Measurements from ENCODE around the gene KNSTRN. TPM values are rescaled to one million over a fixed set of nuclear protein-coding genes. Genes with fewer than 3 reads are reported as not detected.

The KNSTRN gene
- polyA plus RNA-seq, 1 donor (not counting 4 experiments of a cell fraction or from before 2014, with no cell fraction given) = 42.4 TPM

- H3K4me1 ChIP-seq (ENCODE audit: control insufficient read depth, extremely low read depth, insufficient read depth, low read length) = peaks cover 32% of the 10 kb centered on the region
- FAIRE-seq = no peak
Observed at GRCh38 chr15:40440743-40441564, 58.4 kb downstream of the KNSTRN start, which contains the start of gene BAHD1. Gene BAHD1 (plus strand): TSS chr15:40440953. CDS start chr15:40458465, 17,512 bp downstream.

GRCh38 chr15:40441565-40442531 is 59.3 kb downstream of the KNSTRN start:
- FAIRE-seq = no peak
- H3K9me3 ChIP-seq (ENCODE audit: control insufficient read depth, low read depth, low read length) = no peaks in the 10 kb centered on the region
- H3K4me2 ChIP-seq (ENCODE audit: control insufficient read depth, extremely low read depth, insufficient read depth, low read depth, low read length) = peak overlapping the region; percentile 66
- peaks cover 25% of the 10 kb centered on the region for H3K4me1 ChIP-seq (ENCODE audit: control insufficient read depth, extremely low read depth, insufficient read depth, low read length)
- no peak overlapping the region for H3K27ac ChIP-seq (ENCODE audit: control insufficient read depth, insufficient read depth, low read length)
- H2AFZ ChIP-seq (ENCODE audit: control insufficient read depth, low read length) = peak overlapping the region; percentile 22
- peak overlapping the region; percentile 59 to 75 (median 71) for H3K4me3 ChIP-seq (ENCODE audit: control insufficient read depth in 2 of 3, extremely low read depth in 1 of 3, insufficient read depth in 2 of 3, low read depth in 1 of 3, low read length in 3 of 3)
- H3K79me2 ChIP-seq (ENCODE audit: control insufficient read depth, insufficient read depth, low read length) = peaks cover 33% of the 10 kb centered on the region
- dilution Hi-C loops (cut with MboI; ENCODE audit: extremely low pct_ligation_motif_present, low sequenced_read_pairs) = no loop called here
- no peaks in the 10 kb centered on the region for H3K9me1 ChIP-seq (ENCODE audit: control insufficient read depth, extremely low read depth, insufficient read depth, low read length)
- H3K27me3 ChIP-seq (ENCODE audit: control insufficient read depth, extremely low read depth, insufficient read depth, low read length) = peaks cover 21% of the 10 kb centered on the region
- peaks cover 3% of the 10 kb centered on the region for H4K20me1 ChIP-seq (ENCODE audit: control insufficient read depth, extremely low read depth, insufficient read depth, low read length)
- DNase-seq (ENCODE audit: low read depth, low spot score) = no peak
- peaks cover 0 to 4% of the 10 kb centered on the region in 2 experiments for H3K36me3 ChIP-seq (ENCODE audit: control insufficient read depth in 2 of 2, extremely low read depth in 1 of 2, insufficient read depth in 2 of 2, low read length in 2 of 2)
- H3K9ac ChIP-seq (ENCODE audit: control insufficient read depth, extremely low read depth, insufficient read depth, low read length) = peak overlapping the region; percentile 61
- TF ChIP-seq EZH2 (IDR thresholded peaks at IDR 0.05; ENCODE audit: low read length) (no peak), CTCF (optimal IDR thresholded peaks at IDR 0.05 in 1 of 3, IDR thresholded peaks at IDR 0.05 in 1 of 3, conservative IDR thresholded peaks at IDR 0.05 in 1 of 3; ENCODE audit: extremely low read depth in 1 of 3, insufficient read depth in 2 of 3, low read length in 3 of 3) (peak in 2 of 3 experiments; percentile 4 to 36)

More at GRCh38 chr15:40440743-40441564, 58.4 kb downstream of the KNSTRN start, which contains the start of gene BAHD1:
- H3K4me2 ChIP-seq (ENCODE audit: control insufficient read depth, extremely low read depth, insufficient read depth, low read depth, low read length) = peak within 1 kb of the TSS; percentile 90
- H3K27me3 ChIP-seq (ENCODE audit: control insufficient read depth, extremely low read depth, insufficient read depth, low read length) = peaks cover 30% of the 10 kb centered on the region
- TF ChIP-seq EZH2 (IDR thresholded peaks at IDR 0.05; ENCODE audit: low read length) (no peak), CTCF (optimal IDR thresholded peaks at IDR 0.05 in 1 of 3, IDR thresholded peaks at IDR 0.05 in 1 of 3, conservative IDR thresholded peaks at IDR 0.05 in 1 of 3; ENCODE audit: extremely low read depth in 1 of 3, insufficient read depth in 2 of 3, low read length in 3 of 3) (peak in 2 of 3 experiments; percentile 3 to 16)
- no peak within 1 kb of the TSS for H3K27ac ChIP-seq (ENCODE audit: control insufficient read depth, insufficient read depth, low read length)
- peak within 1 kb of the TSS; percentile 61 for H3K9ac ChIP-seq (ENCODE audit: control insufficient read depth, extremely low read depth, insufficient read depth, low read length)
- dilution Hi-C loops (cut with MboI; ENCODE audit: extremely low pct_ligation_motif_present, low sequenced_read_pairs) = no loop called here
- H3K36me3 ChIP-seq (ENCODE audit: control insufficient read depth in 2 of 2, extremely low read depth in 1 of 2, insufficient read depth in 2 of 2, low read length in 2 of 2) = peaks cover 0 to under 1% of the 10 kb centered on the region in 2 experiments
- H4K20me1 ChIP-seq (ENCODE audit: control insufficient read depth, extremely low read depth, insufficient read depth, low read length) = peaks cover 3% of the 10 kb centered on the region
- H3K9me3 ChIP-seq (ENCODE audit: control insufficient read depth, low read depth, low read length) = no peaks in the 10 kb centered on the region
- peak; percentile 69 for DNase-seq (ENCODE audit: low read depth, low spot score)
- H3K79me2 ChIP-seq (ENCODE audit: control insufficient read depth, insufficient read depth, low read length) = peaks cover 24% of the 10 kb centered on the region
- H3K4me3 ChIP-seq (ENCODE audit: control insufficient read depth in 2 of 3, extremely low read depth in 1 of 3, insufficient read depth in 2 of 3, low read depth in 1 of 3, low read length in 3 of 3) = peak within 1 kb of the TSS; percentile 75 to 77 (median 75)
- peak within 1 kb of the TSS; percentile 78 for H2AFZ ChIP-seq (ENCODE audit: control insufficient read depth, low read length)
- no peaks in the 10 kb centered on the region for H3K9me1 ChIP-seq (ENCODE audit: control insufficient read depth, extremely low read depth, insufficient read depth, low read length)

Measured in keratinocyte (primary cell).